Testis (tissue), 3 donors: ENCODE results near the gene SLCO4A1. TPM values are rescaled to one million over a fixed set of nuclear protein-coding genes. Genes with fewer than 3 reads are reported as not detected.

Source experiments
- DNase-seq: peaks from one replicate; pipeline ENCODE4 v3.0.0-alpha.2; 2019
- H3K27ac ChIP-seq, 2 donors: fragments of 200-600 bp; sonication (generic); one replicate each; pipeline ENCODE4 v1.5.1; 2019
- H3K27me3 ChIP-seq: fragments of 200-600 bp; sonication (generic); one replicate; pipeline ENCODE4 v1.5.1; 2019
- H3K36me3 ChIP-seq: fragments of 200-600 bp; sonication (generic); one replicate; pipeline ENCODE4 v1.5.1; 2017; ENCODE audit warnings: low read depth; ENCODE audit errors: missing control alignments
- H3K4me1 ChIP-seq: fragments of 200-600 bp; sonication (generic); one replicate; pipeline ENCODE4 v1.5.1; 2019
- H3K4me3 ChIP-seq, 2 donors: fragments of 200-600 bp; sonication (generic); one replicate each; pipeline ENCODE4 v1.5.1; 2017 to 2019
- H3K9me3 ChIP-seq: fragments of 200-600 bp; sonication (generic); one replicate; pipeline ENCODE4 v1.5.1; 2017
- POLR2A ChIP-seq: fragments of 450-650 bp; IDR thresholded peaks from one replicate; pipeline ENCODE4 v1.6.1; 2017; ENCODE audit warnings: antibody characterized with exemption, mild to moderate bottlenecking, moderate library complexity
- WGBS, 2 donors: methylation state at CpG; one replicate each; pipeline ENCODE4 v1.1.5; 2018; 5-methylcytosine and 5-hydroxymethylcytosine counted together
- intact Hi-C: fragments of 100-400 bp; cut with DNase I; formaldehyde crosslinking; loops from one replicate; pipeline ENCODE4 v1.15.1; 2023; ENCODE audit warnings: low total_unique reads
- polyA plus RNA-seq: library from polyadenylated mRNA; stranded (reverse); fragments of 350-450 nt; fragmentation: Illumina TruSeq; extraction: RNeasy Lipid Tissue Mini Kit (QIAGEN cat#74804); gene quantifications from one replicate; pipeline ENCODE4 v1.2.3, GENCODE V29; 2014; ENCODE audit warnings: low read depth, low replicate concordance; ENCODE audit not compliant: insufficient read depth
- total RNA-seq, 2 donors: library from RNA; depleted of rRNA; stranded (reverse); fragments of >200 nt; gene quantifications; one replicate each; pipeline ENCODE4 v1.2.3, GENCODE V29; 2016
- TF ChIP-seq, protein P1 (sequence below), 3 experiments: fragments of 450-650 bp in 2 of 3; fragments of 200-600 bp in 1 of 3; sonication (generic) in 1 of 3; IDR thresholded peaks; one replicate each; pipeline ENCODE4 v1.5.1; 2016 to 2019; ENCODE audit warnings: antibody characterized with exemption in 3 of 3, mild to moderate bottlenecking in 2 of 3, moderate library complexity in 1 of 3

Gene SLCO4A1
- total and polyA plus RNA-seq, 3 donors from 2014 or later = 4.2 to 14.2 (median 9.8) TPM

DNA sequence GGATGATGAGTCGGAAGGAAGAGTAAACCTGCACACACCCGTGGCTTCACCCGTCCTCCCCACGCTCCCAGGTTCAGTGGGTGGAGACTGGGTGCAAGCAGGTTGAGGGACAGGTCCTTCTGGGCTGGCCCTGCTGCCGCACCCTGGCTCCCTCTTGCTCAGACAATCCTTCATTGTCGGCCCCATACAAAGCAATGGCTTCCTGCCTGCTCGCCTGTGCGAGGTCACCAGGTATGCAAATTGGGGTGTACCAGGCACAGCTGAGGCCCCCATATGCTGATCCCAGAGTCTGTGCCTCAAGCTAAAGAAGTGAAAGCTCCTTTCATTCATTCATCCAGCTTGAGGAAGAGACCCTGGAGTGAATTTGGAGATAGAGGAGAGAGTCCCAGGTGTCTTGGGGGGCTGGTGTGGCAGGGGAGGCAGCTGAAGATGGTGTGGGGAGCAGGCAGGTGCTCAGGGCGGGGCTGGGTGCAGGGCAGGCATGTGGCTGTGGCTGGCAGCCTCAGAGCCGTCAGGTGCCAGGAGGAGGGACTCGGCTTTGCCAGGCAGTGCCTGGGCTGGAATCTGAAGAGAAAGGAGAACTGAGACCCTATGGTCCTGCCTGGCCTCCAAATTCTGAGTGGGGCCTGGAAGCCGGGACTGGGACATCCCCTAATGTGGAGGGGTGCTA is 4.7 kb downstream of the SLCO4A1 start:
- 91 to 95% methylated on average over 7 to 12 of the region's 12 CpGs for WGBS, 2 donors
- Histone ChIP-seq H3K9me3 (no peaks in the 10 kb centered on the region), H3K4me1 (peaks cover 21% of the 10 kb centered on the region), H3K36me3 (no peaks in the 10 kb centered on the region), H3K27ac (peak overlapping the region in 1 of 2 donors; percentile 77), H3K4me3 (no peak overlapping the region), H3K27me3 (no peaks in the 10 kb centered on the region)
- intact Hi-C loops = no loop called here
- TF ChIP-seq POLR2A = no peak
- TF ChIP-seq, protein P1, sequence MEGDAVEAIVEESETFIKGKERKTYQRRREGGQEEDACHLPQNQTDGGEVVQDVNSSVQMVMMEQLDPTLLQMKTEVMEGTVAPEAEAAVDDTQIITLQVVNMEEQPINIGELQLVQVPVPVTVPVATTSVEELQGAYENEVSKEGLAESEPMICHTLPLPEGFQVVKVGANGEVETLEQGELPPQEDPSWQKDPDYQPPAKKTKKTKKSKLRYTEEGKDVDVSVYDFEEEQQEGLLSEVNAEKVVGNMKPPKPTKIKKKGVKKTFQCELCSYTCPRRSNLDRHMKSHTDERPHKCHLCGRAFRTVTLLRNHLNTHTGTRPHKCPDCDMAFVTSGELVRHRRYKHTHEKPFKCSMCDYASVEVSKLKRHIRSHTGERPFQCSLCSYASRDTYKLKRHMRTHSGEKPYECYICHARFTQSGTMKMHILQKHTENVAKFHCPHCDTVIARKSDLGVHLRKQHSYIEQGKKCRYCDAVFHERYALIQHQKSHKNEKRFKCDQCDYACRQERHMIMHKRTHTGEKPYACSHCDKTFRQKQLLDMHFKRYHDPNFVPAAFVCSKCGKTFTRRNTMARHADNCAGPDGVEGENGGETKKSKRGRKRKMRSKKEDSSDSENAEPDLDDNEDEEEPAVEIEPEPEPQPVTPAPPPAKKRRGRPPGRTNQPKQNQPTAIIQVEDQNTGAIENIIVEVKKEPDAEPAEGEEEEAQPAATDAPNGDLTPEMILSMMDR (IDR thresholded peaks at IDR 0.05) = no peak
- DNase-seq = no peak

DNA sequence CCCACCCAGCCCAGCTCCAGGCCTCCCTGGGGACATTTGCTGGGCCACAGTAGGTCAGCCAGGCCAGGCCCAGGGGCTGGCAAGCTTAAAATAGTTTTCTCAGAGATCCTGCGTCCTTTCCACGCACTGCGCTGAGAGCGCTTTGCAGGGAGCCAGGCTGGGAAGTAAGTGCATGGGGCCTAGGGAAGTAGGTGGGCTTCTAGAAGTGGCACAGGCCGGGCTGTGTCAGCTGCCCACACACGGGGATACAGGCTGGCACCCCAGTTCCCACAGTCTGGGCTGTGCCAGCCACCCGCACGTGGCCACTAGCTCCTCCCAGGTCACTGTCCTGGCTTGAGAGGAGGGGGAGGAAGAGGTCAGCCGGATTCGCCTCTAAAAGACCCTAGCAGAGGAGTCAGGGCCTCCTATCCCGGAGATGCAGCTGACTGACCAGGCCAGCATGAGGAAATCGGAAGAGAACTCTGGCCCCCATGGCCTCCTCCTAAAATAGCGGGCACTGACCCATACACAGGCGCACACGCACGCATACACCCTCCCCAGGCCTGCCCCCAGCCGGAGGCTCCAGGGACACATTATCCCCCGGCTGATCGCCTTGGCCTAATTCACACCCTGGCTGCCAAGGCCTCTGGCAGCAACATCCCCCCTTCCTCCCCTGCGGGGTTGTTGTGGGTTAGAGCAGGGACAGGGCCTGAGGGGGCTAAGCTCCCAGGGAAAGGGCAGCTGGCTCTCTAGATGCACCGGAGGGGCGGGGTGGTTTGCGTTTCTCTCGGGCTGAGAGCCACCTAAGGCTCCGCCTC is 5.4 kb downstream of the SLCO4A1 start:
- H3K4me1 ChIP-seq = peaks cover 26% of the 10 kb centered on the region
- TF ChIP-seq, protein P1 (IDR thresholded peaks at IDR 0.05) = no peak
- no peak for TF ChIP-seq POLR2A
- no peaks in the 10 kb centered on the region for H3K27me3 ChIP-seq
- 63 to 81% methylated on average over 6 to 25 of the region's 25 CpGs for WGBS, 2 donors
- no peak overlapping the region for H3K4me3 ChIP-seq
- peak overlapping the region; percentile 60 to 77 for H3K27ac ChIP-seq
- no peaks in the 10 kb centered on the region for H3K36me3 ChIP-seq
- intact Hi-C loops = no loop called here
- peak; percentile 82 for DNase-seq
- no peaks in the 10 kb centered on the region for H3K9me3 ChIP-seq

DNA sequence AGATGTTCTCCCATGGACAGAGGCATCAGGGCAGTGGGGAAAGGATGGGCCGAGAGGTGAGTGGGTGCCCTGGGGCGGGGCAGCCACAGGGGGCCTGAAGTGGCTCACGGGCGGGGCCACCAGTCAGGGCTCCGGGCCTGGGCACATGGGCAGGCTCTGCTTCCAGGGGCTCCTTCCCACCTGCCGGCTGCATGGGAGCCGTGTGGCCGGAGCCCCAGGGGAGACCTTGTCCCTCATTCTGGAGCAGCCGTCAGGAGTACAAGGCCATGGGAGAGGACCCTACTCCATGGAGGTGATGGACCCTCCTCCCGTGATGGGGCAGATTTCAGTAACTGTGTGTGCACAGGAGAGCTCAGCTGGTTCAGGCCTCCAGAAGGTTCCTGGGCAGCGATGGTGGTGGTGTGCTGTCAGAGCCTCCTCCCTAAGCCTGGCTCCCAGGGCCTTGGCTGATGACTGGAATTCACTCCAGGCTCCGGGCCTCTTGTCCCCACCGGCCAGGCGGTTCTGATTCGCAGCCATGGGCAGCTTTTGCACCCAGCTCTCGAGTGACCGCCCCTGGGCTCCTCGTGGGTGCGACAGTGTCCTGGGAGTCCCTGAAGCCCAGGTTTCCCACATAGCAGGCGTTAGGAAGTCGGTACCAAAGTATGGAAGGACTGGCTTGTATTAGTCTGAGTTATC is 6.2 kb downstream of the SLCO4A1 start:
- intact Hi-C loops = no loop called here
- Histone ChIP-seq H3K4me1 (peaks cover 33% of the 10 kb centered on the region), H3K27me3 (no peaks in the 10 kb centered on the region), H3K36me3 (no peaks in the 10 kb centered on the region), H3K27ac (peak overlapping the region; percentile 60 to 77), H3K4me3 (no peak overlapping the region), H3K9me3 (no peaks in the 10 kb centered on the region)
- TF ChIP-seq, protein P1 (IDR thresholded peaks at IDR 0.05) = no peak
- TF ChIP-seq POLR2A = no peak
- WGBS, 2 donors = 80 to 82% methylated on average over 2 to 20 of the region's 21 CpGs
- DNase-seq = no peak

DNA sequence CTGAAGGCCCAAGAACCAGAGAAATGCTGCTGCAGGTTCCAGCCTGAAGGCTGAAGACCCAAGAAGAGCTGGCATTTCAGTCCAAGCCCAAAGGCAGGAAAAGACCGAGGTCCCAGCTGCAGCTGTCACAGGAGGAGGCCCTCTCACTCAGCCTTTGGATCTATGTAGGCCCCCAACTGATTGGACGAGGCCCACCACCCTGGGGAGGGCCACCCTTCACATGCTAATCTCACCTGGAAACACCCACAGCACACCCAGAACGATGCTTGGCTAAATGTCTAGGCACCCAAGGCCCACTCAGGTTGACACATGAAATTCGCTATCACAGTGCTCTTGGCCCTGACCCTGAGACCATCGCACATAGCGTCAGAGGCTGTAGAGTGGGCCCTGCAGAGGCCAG is 6.8 kb downstream of the SLCO4A1 start:
- H3K27ac ChIP-seq = no peak overlapping the region
- WGBS, 2 donors = 79 to 89% methylated on average over 4 to 6 of the region's 6 CpGs
- no peaks in the 10 kb centered on the region for H3K9me3 ChIP-seq
- H3K27me3 ChIP-seq = no peaks in the 10 kb centered on the region
- DNase-seq = no peak
- H3K4me1 ChIP-seq = peaks cover 34% of the 10 kb centered on the region
- TF ChIP-seq POLR2A = no peak
- TF ChIP-seq, protein P1 (IDR thresholded peaks at IDR 0.05) = no peak
- H3K4me3 ChIP-seq = no peak overlapping the region
- H3K36me3 ChIP-seq = no peaks in the 10 kb centered on the region
- intact Hi-C loops = no loop called here
